Measurements from ENCODE around the gene TASP1.

TASP1 gene

GRCh38 chr20:13400453-13400852, 238.3 kb downstream of the TASP1 start:
- ATAC-seq (ENCODE audit: insufficient read depth, low read depth) = no peak

GRCh38 chr20:13397300-13397724, 241.4 kb downstream of the TASP1 start:
- ATAC-seq (ENCODE audit: insufficient read depth, low read depth) (no peak), DNase-seq (no peak)
- H3K4me2 ChIP-seq (ENCODE audit: insufficient read depth, low read length) = no peak overlapping the region
- peaks cover 84% of the 10 kb centered on the region for H3K36me3 ChIP-seq (ENCODE audit: insufficient read depth, low read length)
- no peaks in the 10 kb centered on the region for H3K9me3 ChIP-seq (ENCODE audit: insufficient read depth, low read length, severe bottlenecking)
- peaks cover 41% of the 10 kb centered on the region for H3K79me2 ChIP-seq (ENCODE audit: insufficient read depth, low read length)
- no peak overlapping the region for H3K4me3 ChIP-seq (ENCODE audit: low read depth in 1 of 2, low read length in 2 of 2)
- H3K9ac ChIP-seq (ENCODE audit: low read depth, low read length) = no peak overlapping the region
- no peaks in the 10 kb centered on the region for H3K4me1 ChIP-seq (ENCODE audit: insufficient read depth, low read length)
- H2AFZ ChIP-seq (ENCODE audit: low read depth, low read length) = no peak overlapping the region
- TF ChIP-seq CTCF (IDR thresholded peaks at IDR 0.05; ENCODE audit: borderline replicate concordance, extremely low read depth, low read length, poor library complexity, severe bottlenecking) = no peak
- TF ChIP-seq EZH2 (IDR thresholded peaks at IDR 0.05; ENCODE audit: borderline replicate concordance, low read depth, low read length, severe bottlenecking) = no peak
- no peaks in the 10 kb centered on the region for H3K27me3 ChIP-seq (ENCODE audit: insufficient read depth, low read length, poor library complexity)
- H3K27ac ChIP-seq (ENCODE audit: low read length) = no peak overlapping the region; the same call in 1 of the 2 replicates
- H4K20me1 ChIP-seq (ENCODE audit: insufficient read depth, low read length) = no peaks in the 10 kb centered on the region

More at GRCh38 chr20:13400453-13400852, 238.3 kb downstream of the TASP1 start:
- no peaks in the 10 kb centered on the region for H3K27me3 ChIP-seq (ENCODE audit: insufficient read depth, low read length, poor library complexity)
- no peak overlapping the region for H3K4me3 ChIP-seq (ENCODE audit: low read depth in 1 of 2, low read length in 2 of 2)
- H3K9ac ChIP-seq (ENCODE audit: low read depth, low read length) = no peak overlapping the region
- no peak overlapping the region for H3K27ac ChIP-seq (ENCODE audit: low read length)
- H2AFZ ChIP-seq (ENCODE audit: low read depth, low read length) = no peak overlapping the region
- H4K20me1 ChIP-seq (ENCODE audit: insufficient read depth, low read length) = no peaks in the 10 kb centered on the region
- H3K4me1 ChIP-seq (ENCODE audit: insufficient read depth, low read length) = no peaks in the 10 kb centered on the region
- no peak overlapping the region for H3K4me2 ChIP-seq (ENCODE audit: insufficient read depth, low read length)
- peaks cover 29% of the 10 kb centered on the region for H3K79me2 ChIP-seq (ENCODE audit: insufficient read depth, low read length)
- no peaks in the 10 kb centered on the region for H3K9me3 ChIP-seq (ENCODE audit: insufficient read depth, low read length, severe bottlenecking)
- TF ChIP-seq CTCF (IDR thresholded peaks at IDR 0.05; ENCODE audit: borderline replicate concordance, extremely low read depth, low read length, poor library complexity, severe bottlenecking) (no peak), EZH2 (IDR thresholded peaks at IDR 0.05; ENCODE audit: borderline replicate concordance, low read depth, low read length, severe bottlenecking) (no peak)
- no peak for DNase-seq
- peaks cover 80% of the 10 kb centered on the region for H3K36me3 ChIP-seq (ENCODE audit: insufficient read depth, low read length)

GRCh38 chr20:13396826-13397225, 241.9 kb downstream of the TASP1 start:
- Histone ChIP-seq H3K27ac (ENCODE audit: low read length) (no peak overlapping the region), H4K20me1 (ENCODE audit: insufficient read depth, low read length) (no peaks in the 10 kb centered on the region), H3K79me2 (ENCODE audit: insufficient read depth, low read length) (peaks cover 41% of the 10 kb centered on the region), H3K36me3 (ENCODE audit: insufficient read depth, low read length) (peaks cover 84% of the 10 kb centered on the region), H3K9ac (ENCODE audit: low read depth, low read length) (no peak overlapping the region), H3K9me3 (ENCODE audit: insufficient read depth, low read length, severe bottlenecking) (no peaks in the 10 kb centered on the region), H3K4me2 (ENCODE audit: insufficient read depth, low read length) (no peak overlapping the region), H3K27me3 (ENCODE audit: insufficient read depth, low read length, poor library complexity) (no peaks in the 10 kb centered on the region), H2AFZ (ENCODE audit: low read depth, low read length) (no peak overlapping the region), H3K4me1 (ENCODE audit: insufficient read depth, low read length) (no peaks in the 10 kb centered on the region), H3K4me3 (ENCODE audit: low read depth in 1 of 2, low read length in 2 of 2) (no peak overlapping the region)
- ATAC-seq (ENCODE audit: insufficient read depth, low read depth) (no peak), DNase-seq (no peak)
- TF ChIP-seq EZH2 (IDR thresholded peaks at IDR 0.05; ENCODE audit: borderline replicate concordance, low read depth, low read length, severe bottlenecking) = no peak
- TF ChIP-seq CTCF (IDR thresholded peaks at IDR 0.05; ENCODE audit: borderline replicate concordance, extremely low read depth, low read length, poor library complexity, severe bottlenecking) = no peak

- no peak overlapping the region for H3K27ac ChIP-seq (ENCODE audit: low read length)
Observed at GRCh38 chr20:13396022-13396421, 242.7 kb downstream of the TASP1 start.

More at GRCh38 chr20:13396022-13396421, 242.7 kb downstream of the TASP1 start:
- Histone ChIP-seq H3K27me3 (ENCODE audit: insufficient read depth, low read length, poor library complexity) (no peaks in the 10 kb centered on the region), H2AFZ (ENCODE audit: low read depth, low read length) (no peak overlapping the region), H3K4me2 (ENCODE audit: insufficient read depth, low read length) (no peak overlapping the region), H3K79me2 (ENCODE audit: insufficient read depth, low read length) (peaks cover 39% of the 10 kb centered on the region), H3K4me1 (ENCODE audit: insufficient read depth, low read length) (no peaks in the 10 kb centered on the region), H4K20me1 (ENCODE audit: insufficient read depth, low read length) (no peaks in the 10 kb centered on the region), H3K4me3 (ENCODE audit: low read depth in 1 of 2, low read length in 2 of 2) (no peak overlapping the region), H3K9me3 (ENCODE audit: insufficient read depth, low read length, severe bottlenecking) (no peaks in the 10 kb centered on the region), H3K36me3 (ENCODE audit: insufficient read depth, low read length) (peaks cover 86% of the 10 kb centered on the region), H3K9ac (ENCODE audit: low read depth, low read length) (no peak overlapping the region)
- ATAC-seq (ENCODE audit: insufficient read depth, low read depth) (no peak), DNase-seq (no peak)
- TF ChIP-seq EZH2 (IDR thresholded peaks at IDR 0.05; ENCODE audit: borderline replicate concordance, low read depth, low read length, severe bottlenecking) (no peak), CTCF (IDR thresholded peaks at IDR 0.05; ENCODE audit: borderline replicate concordance, extremely low read depth, low read length, poor library complexity, severe bottlenecking) (no peak)

Data from DND-41 (cell line).